Natural killer cell treated with Interleukin-12 subunit alpha and Interleukin-12 subunit beta and Interleukin-15 and Interleukin-18, amount 100 ng/mL, for 72 hours (primary cell): ENCODE results near the gene CCDC141. TPM values are rescaled to one million over a fixed set of nuclear protein-coding genes. Genes with fewer than 3 reads are reported as not detected.
"Not testable (repeated sequence)": the region's sequence is repeated elsewhere in the genome, so short reads cannot be mapped to it uniquely, and the experiment has no call there.

Source experiments
- ATAC-seq, 2 donors: fragments of 150-1000 bp; cut with Tn5 transposase in 1 of 2; sonication (Bioruptor Pico), chemical (Tn5 transposase) in 1 of 2; 2 replicates each; pipeline ENCODE4 v1.10.0; 2021
- DNase-seq: peaks from one replicate; pipeline ENCODE4 v3.0.0; 2022; ENCODE audit warnings: low spot score
- H3K27ac Mint-ChIP-seq, 2 donors: 1 replicate in 1 of 2; 2 replicates in 1 of 2; pipeline ENCODE4 v1.8.0; 2022; ENCODE audit warnings: mixed read lengths in 2 of 2, mild to moderate bottlenecking in 1 of 2, moderate library complexity in 1 of 2
- H3K27me3 Mint-ChIP-seq, 2 donors: 1 replicate in 1 of 2; 2 replicates in 1 of 2; pipeline ENCODE4 v1.8.0; 2022; ENCODE audit warnings: mixed read lengths in 2 of 2
- H3K36me3 Mint-ChIP-seq: one replicate; pipeline ENCODE4 v1.8.0; 2022; ENCODE audit warnings: mixed read lengths
- H3K4me1 Mint-ChIP-seq, 2 donors: 1 replicate in 1 of 2; 2 replicates in 1 of 2; pipeline ENCODE4 v1.8.0; 2022; ENCODE audit warnings: low read depth in 2 of 2, mixed read lengths in 2 of 2, mild to moderate bottlenecking in 1 of 2
- H3K4me3 Mint-ChIP-seq: one replicate; pipeline ENCODE4 v1.8.0; 2022; ENCODE audit warnings: mixed read lengths
- H3K9me3 Mint-ChIP-seq: 2 replicates; pipeline ENCODE4 v1.8.0; 2022; ENCODE audit warnings: mixed read lengths
- total RNA-seq, 2 donors: library from RNA; stranded (reverse); gene quantifications; one replicate each; pipeline ENCODE4 v1.2.3, GENCODE V29; 2022

Gene CCDC141
- total RNA-seq, 2 donors from 2014 or later: 0.24 to 1.2 TPM

GRCh38 chr2:179021258-179021657 is 28.7 kb downstream of the CCDC141 start:
- no peaks in the 10 kb centered on the region for H3K27me3 Mint-ChIP-seq
- DNase-seq (no peak), ATAC-seq (no peak)
- H3K36me3 Mint-ChIP-seq: no peaks in the 10 kb centered on the region
- peaks cover 0 to 2% of the 10 kb centered on the region in 2 donors for H3K4me1 Mint-ChIP-seq
- H3K4me3 Mint-ChIP-seq: no peak overlapping the region
- H3K9me3 Mint-ChIP-seq: no peaks in the 10 kb centered on the region
- no peak overlapping the region for H3K27ac Mint-ChIP-seq

GRCh38 chr2:179020156-179020750 is 29.7 kb downstream of the CCDC141 start:
- Mint-ChIP-seq H3K27ac (no peak overlapping the region), H3K4me3 (no peak overlapping the region), H3K36me3 (no peaks in the 10 kb centered on the region), H3K27me3 (no peaks in the 10 kb centered on the region), H3K9me3 (no peaks in the 10 kb centered on the region), H3K4me1 (peaks cover 0 to 2% of the 10 kb centered on the region in 2 donors)
- ATAC-seq (peak in 1 of 2 donors; percentile 57), DNase-seq (no peak)

GRCh38 chr2:179019260-179019659 is 30.7 kb downstream of the CCDC141 start:
- Mint-ChIP-seq H3K27ac (no peak overlapping the region), H3K36me3 (no peaks in the 10 kb centered on the region), H3K27me3 (no peaks in the 10 kb centered on the region), H3K4me1 (peaks cover 0 to 2% of the 10 kb centered on the region in 2 donors), H3K9me3 (peaks cover 2% of the 10 kb centered on the region), H3K4me3 (no peak overlapping the region)
- no peak for DNase-seq
- no peak for ATAC-seq

GRCh38 chr2:179017773-179018357 is 32.1 kb downstream of the CCDC141 start:
- Mint-ChIP-seq H3K27me3 (no peaks in the 10 kb centered on the region), H3K36me3 (peaks cover 4% of the 10 kb centered on the region), H3K4me3 (no peak overlapping the region), H3K9me3 (peaks cover 3% of the 10 kb centered on the region), H3K27ac (no peak overlapping the region), H3K4me1 (peaks cover 0 to 2% of the 10 kb centered on the region in 2 donors)
- ATAC-seq: no peak
- DNase-seq: no peak

GRCh38 chr2:179014189-179014588 is 35.7 kb downstream of the CCDC141 start:
- H3K27me3 Mint-ChIP-seq, H3K4me3 Mint-ChIP-seq, ATAC-seq, DNase-seq, H3K27ac Mint-ChIP-seq, H3K4me1 Mint-ChIP-seq: not testable (repeated sequence)
- H3K36me3 Mint-ChIP-seq: peaks cover 14% of the 10 kb centered on the region
- H3K9me3 Mint-ChIP-seq: peaks cover 11% of the 10 kb centered on the region

GRCh38 chr2:179005976-179006375 is 44.0 kb downstream of the CCDC141 start:
- DNase-seq (no peak), ATAC-seq (no peak)
- Mint-ChIP-seq H3K4me1 (no peaks in the 10 kb centered on the region), H3K27ac (no peak overlapping the region), H3K9me3 (peaks cover 8% of the 10 kb centered on the region), H3K36me3 (peaks cover 10% of the 10 kb centered on the region), H3K4me3 (no peak overlapping the region), H3K27me3 (no peaks in the 10 kb centered on the region)

GRCh38 chr2:178999476-178999875 is 50.5 kb downstream of the CCDC141 start:
- no peak for ATAC-seq
- no peaks in the 10 kb centered on the region for H3K9me3 Mint-ChIP-seq
- no peak for DNase-seq
- no peak overlapping the region for H3K4me3 Mint-ChIP-seq
- H3K27me3 Mint-ChIP-seq: no peaks in the 10 kb centered on the region
- H3K27ac Mint-ChIP-seq: no peak overlapping the region
- no peaks in the 10 kb centered on the region for H3K36me3 Mint-ChIP-seq
- H3K4me1 Mint-ChIP-seq: peaks cover 0 to 2% of the 10 kb centered on the region in 2 donors

- Mint-ChIP-seq H3K27ac (no peak overlapping the region), H3K4me3 (no peak overlapping the region), H3K27me3 (no peaks in the 10 kb centered on the region), H3K9me3 (no peaks in the 10 kb centered on the region), H3K4me1 (peaks cover 0 to 2% of the 10 kb centered on the region in 2 donors), H3K36me3 (no peaks in the 10 kb centered on the region)
- ATAC-seq: no peak
- DNase-seq: no peak
Measured at GRCh38 chr2:178998539-178998938, 51.4 kb downstream of the CCDC141 start.

- no peak overlapping the region for H3K4me3 Mint-ChIP-seq
- no peak for ATAC-seq
- H3K9me3 Mint-ChIP-seq: no peaks in the 10 kb centered on the region
- H3K27ac Mint-ChIP-seq: no peak overlapping the region
- peaks cover 0 to 2% of the 10 kb centered on the region in 2 donors for H3K4me1 Mint-ChIP-seq
- DNase-seq: no peak
- no peaks in the 10 kb centered on the region for H3K36me3 Mint-ChIP-seq
- no peaks in the 10 kb centered on the region for H3K27me3 Mint-ChIP-seq
Measured at GRCh38 chr2:178997477-178997876, 52.5 kb downstream of the CCDC141 start.

GRCh38 chr2:178997067-178997466 is 52.9 kb downstream of the CCDC141 start:
- DNase-seq (no peak), ATAC-seq (no peak)
- Mint-ChIP-seq H3K4me1 (peaks cover 0 to 2% of the 10 kb centered on the region in 2 donors), H3K27ac (no peak overlapping the region), H3K36me3 (no peaks in the 10 kb centered on the region), H3K27me3 (no peaks in the 10 kb centered on the region), H3K9me3 (no peaks in the 10 kb centered on the region), H3K4me3 (no peak overlapping the region)

GRCh38 chr2:178994264-178994663 is 55.7 kb downstream of the CCDC141 start:
- H3K9me3 Mint-ChIP-seq: no peaks in the 10 kb centered on the region
- no peak for ATAC-seq

GRCh38 chr2:178993788-178994187 is 56.1 kb downstream of the CCDC141 start:
- Mint-ChIP-seq H3K27ac (no peak overlapping the region), H3K9me3 (no peaks in the 10 kb centered on the region)

More at GRCh38 chr2:178994264-178994663, 55.7 kb downstream of the CCDC141 start:
- Mint-ChIP-seq H3K27ac (no peak overlapping the region), H3K4me1 (peaks cover 0 to 5% of the 10 kb centered on the region in 2 donors), H3K4me3 (no peak overlapping the region), H3K27me3 (no peaks in the 10 kb centered on the region), H3K36me3 (no peaks in the 10 kb centered on the region)
- DNase-seq: no peak

GRCh38 chr2:178992719-178993118 is 57.2 kb downstream of the CCDC141 start:
- H3K27me3 Mint-ChIP-seq, H3K9me3 Mint-ChIP-seq, H3K36me3 Mint-ChIP-seq, H3K27ac Mint-ChIP-seq, DNase-seq, H3K4me1 Mint-ChIP-seq, ATAC-seq, H3K4me3 Mint-ChIP-seq: not testable (repeated sequence)

More at GRCh38 chr2:178993788-178994187, 56.1 kb downstream of the CCDC141 start:
- H3K4me1 Mint-ChIP-seq: peaks cover 0 to 5% of the 10 kb centered on the region in 2 donors
- no peaks in the 10 kb centered on the region for H3K27me3 Mint-ChIP-seq
- no peak overlapping the region for H3K4me3 Mint-ChIP-seq
- H3K36me3 Mint-ChIP-seq: no peaks in the 10 kb centered on the region
- ATAC-seq (no peak), DNase-seq (no peak)

- ATAC-seq (no peak), DNase-seq (no peak)
- Mint-ChIP-seq H3K4me3 (no peak overlapping the region), H3K4me1 (peaks cover 0 to 3% of the 10 kb centered on the region in 2 donors), H3K36me3 (no peaks in the 10 kb centered on the region), H3K9me3 (no peaks in the 10 kb centered on the region), H3K27ac (no peak overlapping the region), H3K27me3 (no peaks in the 10 kb centered on the region)
Measured at GRCh38 chr2:178990533-178991241, 59.2 kb downstream of the CCDC141 start.
